HEK293 (cell line): ENCODE results near the gene RPL29.

ENCODE experiments used
- CTCF ChIA-PET: fragments of 350-600 bp; formaldehyde crosslinking; extraction: SDS; loops from one replicate; lab custom pipeline; 2021; ENCODE audit warnings: antibody characterized with exemption; lab: Yijun Ruan, JAX
- POLR2A ChIA-PET: fragments of 300-600 bp; formaldehyde crosslinking; extraction: SDS; loops from one replicate; lab custom pipeline; 2020; ENCODE audit warnings: antibody characterized with exemption, inconsistent platforms; lab: Yijun Ruan, JAX
- H3K27ac ChIP-seq: fragments of 200-500 bp; sonication (Bioruptor generic); 2 replicates; pipeline ENCODE4 v1.5.1; 2014; ENCODE audit warnings: low read depth, low read length, control low read depth, inconsistent platforms; ENCODE audit errors: extremely low read depth
- H3K36me3 ChIP-seq, 2 experiments: fragments of 200-500 bp in 1 of 2; sonication (Bioruptor generic) in 1 of 2; 1 replicate in 1 of 2; 2 replicates in 1 of 2; pipeline ENCODE4 v1.5.1; 2014 to 2017; ENCODE audit warnings: inconsistent platforms in 2 of 2, low read length in 2 of 2; ENCODE audit not compliant: control insufficient read depth in 2 of 2, insufficient read depth in 1 of 2
- H3K4me1 ChIP-seq: fragments of 200-500 bp; sonication (Bioruptor generic); 2 replicates; pipeline ENCODE4 v1.5.1; 2014; ENCODE audit warnings: mild to moderate bottlenecking, low read length, inconsistent platforms; ENCODE audit not compliant: control insufficient read depth, insufficient read depth
- H3K4me3 ChIP-seq: 2 replicates; pipeline ENCODE4 v1.5.1; 2011; ENCODE audit warnings: low read depth, mild to moderate bottlenecking, control low read depth, low read length, moderate library complexity
- H3K9me3 ChIP-seq: fragments of 200-500 bp; sonication (Bioruptor generic); 2 replicates; pipeline ENCODE4 v1.5.1; 2014; ENCODE audit warnings: low read depth, low read length, inconsistent platforms; ENCODE audit not compliant: control insufficient read depth, insufficient read depth
- GFI1B ChIP-seq: fragments of 450-650 bp; formaldehyde crosslinking; IDR thresholded peaks from 2 replicates; pipeline ENCODE4 v1.5.1; 2016; ENCODE audit warnings: missing biosample characterization, missing genetic modification characterization
- MEIS1 ChIP-seq: sonication (generic); formaldehyde crosslinking; IDR thresholded peaks from 2 replicates; pipeline ENCODE4 v1.8.1; 2022; ENCODE audit warnings: missing genetic modification reagents, mild to moderate bottlenecking, borderline replicate concordance
- SALL2 ChIP-seq: fragments of 450-650 bp; formaldehyde crosslinking; IDR thresholded peaks from 2 replicates; pipeline ENCODE4 v1.5.0; 2017; ENCODE audit warnings: missing biosample characterization, mild to moderate bottlenecking, missing genetic modification characterization, borderline replicate concordance
- TSHZ1 ChIP-seq: fragments of 450-650 bp; formaldehyde crosslinking; IDR thresholded peaks from 2 replicates; pipeline ENCODE4 v1.5.1; 2016; ENCODE audit warnings: missing biosample characterization, missing genetic modification characterization, borderline replicate concordance
- ZEB2 ChIP-seq: fragments of 450-650 bp; formaldehyde crosslinking; IDR thresholded peaks from 2 replicates; pipeline ENCODE4 v1.5.1; 2016; ENCODE audit warnings: missing biosample characterization, missing genetic modification characterization
- ZNF140 ChIP-seq: fragments of 450-650 bp; formaldehyde crosslinking; IDR thresholded peaks from 2 replicates; pipeline ENCODE4 v1.5.1; 2016; ENCODE audit warnings: missing biosample characterization, missing genetic modification characterization
- ZNF157 ChIP-seq: fragments of 450-650 bp; formaldehyde crosslinking; IDR thresholded peaks from 2 replicates; pipeline ENCODE4 v1.5.1; 2016; ENCODE audit warnings: missing biosample characterization, missing genetic modification characterization
- ZNF324 ChIP-seq: fragments of 450-650 bp; formaldehyde crosslinking; IDR thresholded peaks from 2 replicates; pipeline ENCODE4 v1.5.1; 2016; ENCODE audit warnings: missing biosample characterization, missing genetic modification characterization
- ZNF366 ChIP-seq: fragments of 450-650 bp; formaldehyde crosslinking; conservative IDR thresholded peaks from 2 replicates; pipeline ENCODE4 v1.5.1; 2016; ENCODE audit warnings: missing biosample characterization, missing genetic modification characterization
- ZNF404 ChIP-seq: fragments of 450-650 bp; formaldehyde crosslinking; IDR thresholded peaks from 2 replicates; pipeline ENCODE4 v1.5.1; 2017; ENCODE audit warnings: missing biosample characterization, missing genetic modification characterization
- ZNF549 ChIP-seq: fragments of 450-650 bp; IDR thresholded peaks from 2 replicates; pipeline ENCODE4 v1.5.1; 2018; ENCODE audit warnings: missing biosample characterization, missing genetic modification characterization, mild to moderate bottlenecking, inconsistent platforms, moderate library complexity
- ZNF558 ChIP-seq: fragments of 450-650 bp; formaldehyde crosslinking; IDR thresholded peaks from 2 replicates; pipeline ENCODE4 v1.5.1; 2016; ENCODE audit warnings: missing biosample characterization, missing genetic modification characterization
- ZNF561 ChIP-seq: fragments of 450-650 bp; IDR thresholded peaks from 2 replicates; pipeline ENCODE4 v1.5.1; 2018; ENCODE audit warnings: missing biosample characterization, missing genetic modification characterization, borderline replicate concordance
- ZNF626 ChIP-seq: fragments of 450-650 bp; sonication (Bioruptor Pico); formaldehyde crosslinking; IDR thresholded peaks from 2 replicates; pipeline ENCODE4 v1.5.1; 2018; ENCODE audit warnings: missing biosample characterization, missing genetic modification characterization, inconsistent platforms
- ZNF658 ChIP-seq: fragments of 450-650 bp; formaldehyde crosslinking; IDR thresholded peaks from 2 replicates; pipeline ENCODE4; 2016; ENCODE audit warnings: missing biosample characterization, missing genetic modification characterization
- ZNF768 ChIP-seq: fragments of 450-650 bp; formaldehyde crosslinking; IDR thresholded peaks from 2 replicates; pipeline ENCODE4 v1.5.1; 2018; ENCODE audit warnings: missing biosample characterization, mild to moderate bottlenecking, missing genetic modification characterization
- ZNF776 ChIP-seq: fragments of 450-650 bp; formaldehyde crosslinking; IDR thresholded peaks from 2 replicates; pipeline ENCODE4 v1.5.0; 2017; ENCODE audit warnings: missing biosample characterization, missing genetic modification characterization, borderline replicate concordance
- ZNF785 ChIP-seq: fragments of 450-650 bp; formaldehyde crosslinking; IDR thresholded peaks from 2 replicates; pipeline ENCODE4 v1.5.1; 2016; ENCODE audit warnings: missing biosample characterization, missing genetic modification characterization
- ZNF843 ChIP-seq: fragments of 450-650 bp; formaldehyde crosslinking; IDR thresholded peaks from 2 replicates; pipeline ENCODE4 v1.5.1; 2016; ENCODE audit warnings: missing biosample characterization, missing genetic modification characterization
- TF ChIP-seq, protein P1 (sequence below): fragments of 450-650 bp; formaldehyde crosslinking; IDR thresholded peaks from 2 replicates; pipeline ENCODE4 v1.5.1; 2017; ENCODE audit warnings: missing biosample characterization, missing genetic modification characterization
- TF ChIP-seq, protein P2 (sequence below): fragments of 450-650 bp; formaldehyde crosslinking; conservative IDR thresholded peaks from 2 replicates; pipeline ENCODE4 v1.5.1; 2016; ENCODE audit warnings: low read depth, missing biosample characterization, missing genetic modification characterization

The RPL29 gene

GRCh38 chr3:51958603-51959521 is 36.8 kb downstream of the RPL29 start:
- CTCF ChIA-PET, result interaction anchor here (1.3 to 1.4 kb wide), 2 partner anchors 15 to 17 kb away, joined by 4 read pairs; partner anchors contain the start of genes ABHD14B and RRP9
- POLR2A ChIA-PET, result no interaction called here
- no peak for TF ChIP-seq ZNF558
- TF ChIP-seq ZEB2, result no peak
- TF ChIP-seq ZNF366 (tag by site-specific recombination), result 0 out of 2 replicates have a peak, but pooled peaks have one; percentile 4

DNA sequence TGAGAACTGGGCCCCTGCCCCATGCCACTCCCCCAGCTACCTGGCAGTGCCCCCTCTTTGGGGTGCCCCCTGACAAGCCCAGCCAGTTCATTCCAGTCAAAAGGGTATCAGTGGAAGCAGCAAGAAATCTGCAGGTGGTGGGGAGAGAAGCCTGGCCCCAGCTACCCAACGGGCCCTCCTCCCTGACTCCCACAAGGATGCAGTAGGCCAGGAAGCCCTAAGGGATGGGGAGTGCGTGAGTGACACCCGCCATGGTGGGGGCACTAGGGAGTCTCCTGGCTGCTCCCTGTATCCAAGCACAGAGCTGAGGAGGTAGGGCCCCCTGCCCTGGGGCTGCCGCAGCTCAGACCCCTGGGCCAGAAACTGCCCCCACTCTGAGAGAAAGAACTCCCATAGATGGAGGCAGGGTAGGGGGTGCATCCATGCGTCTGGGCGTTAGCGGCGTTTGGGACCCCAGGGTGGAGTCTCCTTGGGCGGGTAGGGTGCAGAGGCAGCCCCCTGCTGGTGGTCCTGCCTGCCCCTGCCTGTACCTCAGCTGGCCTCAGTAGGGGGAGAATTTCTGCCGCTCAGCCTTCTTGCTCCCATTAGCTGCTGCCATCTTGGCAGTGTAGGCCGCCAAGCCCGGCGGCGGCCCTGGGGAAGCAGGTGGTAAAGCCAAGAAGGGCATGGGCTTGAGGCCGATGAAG is 38.0 kb downstream of the RPL29 start:
- Histone ChIP-seq H3K27ac (no peak overlapping the region), H3K4me3 (no peak overlapping the region), H3K4me1 (no peaks in the 10 kb centered on the region), H3K9me3 (no peaks in the 10 kb centered on the region), H3K36me3 (peaks cover 0 to 35% of the 10 kb centered on the region in 2 experiments; a peak in 1 of 3 replicates)
- ChIA-PET CTCF (interaction anchor here (1.1 to 1.2 kb wide), 2 partner anchors 15 to 16 kb away, joined by 3 to 7 read pairs; partner anchors contain the start of genes ABHD14B and PARP3), POLR2A (interaction anchor here (1.3 kb wide), 1 partner anchor 38 kb away, joined by 3 read pairs; the partner anchor contains the start of gene RPL29)
- no peak for TF ChIP-seq MEIS1 (CRISPR knock-in tag)
- TF ChIP-seq SALL2 (tag by site-specific recombination), result no peak
- TF ChIP-seq ZNF843 (tag by site-specific recombination), result no peak
- TF ChIP-seq ZNF157 (tag by site-specific recombination), result no peak
- TF ChIP-seq, protein P1, sequence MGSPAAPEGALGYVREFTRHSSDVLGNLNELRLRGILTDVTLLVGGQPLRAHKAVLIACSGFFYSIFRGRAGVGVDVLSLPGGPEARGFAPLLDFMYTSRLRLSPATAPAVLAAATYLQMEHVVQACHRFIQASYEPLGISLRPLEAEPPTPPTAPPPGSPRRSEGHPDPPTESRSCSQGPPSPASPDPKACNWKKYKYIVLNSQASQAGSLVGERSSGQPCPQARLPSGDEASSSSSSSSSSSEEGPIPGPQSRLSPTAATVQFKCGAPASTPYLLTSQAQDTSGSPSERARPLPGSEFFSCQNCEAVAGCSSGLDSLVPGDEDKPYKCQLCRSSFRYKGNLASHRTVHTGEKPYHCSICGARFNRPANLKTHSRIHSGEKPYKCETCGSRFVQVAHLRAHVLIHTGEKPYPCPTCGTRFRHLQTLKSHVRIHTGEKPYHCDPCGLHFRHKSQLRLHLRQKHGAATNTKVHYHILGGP (tag by site-specific recombination), result no peak
- TF ChIP-seq ZNF776 (tag by site-specific recombination), result no peak
- no peak for TF ChIP-seq TSHZ1 (tag by site-specific recombination)
- TF ChIP-seq ZNF404 (tag by site-specific recombination), result no peak
- TF ChIP-seq ZNF658 (tag by site-specific recombination), result no peak
- no peak for TF ChIP-seq ZNF549
- no peak for TF ChIP-seq ZNF324 (tag by site-specific recombination)
- TF ChIP-seq GFI1B, result no peak
- no peak for TF ChIP-seq ZNF140 (tag by site-specific recombination)
- TF ChIP-seq, protein P2, sequence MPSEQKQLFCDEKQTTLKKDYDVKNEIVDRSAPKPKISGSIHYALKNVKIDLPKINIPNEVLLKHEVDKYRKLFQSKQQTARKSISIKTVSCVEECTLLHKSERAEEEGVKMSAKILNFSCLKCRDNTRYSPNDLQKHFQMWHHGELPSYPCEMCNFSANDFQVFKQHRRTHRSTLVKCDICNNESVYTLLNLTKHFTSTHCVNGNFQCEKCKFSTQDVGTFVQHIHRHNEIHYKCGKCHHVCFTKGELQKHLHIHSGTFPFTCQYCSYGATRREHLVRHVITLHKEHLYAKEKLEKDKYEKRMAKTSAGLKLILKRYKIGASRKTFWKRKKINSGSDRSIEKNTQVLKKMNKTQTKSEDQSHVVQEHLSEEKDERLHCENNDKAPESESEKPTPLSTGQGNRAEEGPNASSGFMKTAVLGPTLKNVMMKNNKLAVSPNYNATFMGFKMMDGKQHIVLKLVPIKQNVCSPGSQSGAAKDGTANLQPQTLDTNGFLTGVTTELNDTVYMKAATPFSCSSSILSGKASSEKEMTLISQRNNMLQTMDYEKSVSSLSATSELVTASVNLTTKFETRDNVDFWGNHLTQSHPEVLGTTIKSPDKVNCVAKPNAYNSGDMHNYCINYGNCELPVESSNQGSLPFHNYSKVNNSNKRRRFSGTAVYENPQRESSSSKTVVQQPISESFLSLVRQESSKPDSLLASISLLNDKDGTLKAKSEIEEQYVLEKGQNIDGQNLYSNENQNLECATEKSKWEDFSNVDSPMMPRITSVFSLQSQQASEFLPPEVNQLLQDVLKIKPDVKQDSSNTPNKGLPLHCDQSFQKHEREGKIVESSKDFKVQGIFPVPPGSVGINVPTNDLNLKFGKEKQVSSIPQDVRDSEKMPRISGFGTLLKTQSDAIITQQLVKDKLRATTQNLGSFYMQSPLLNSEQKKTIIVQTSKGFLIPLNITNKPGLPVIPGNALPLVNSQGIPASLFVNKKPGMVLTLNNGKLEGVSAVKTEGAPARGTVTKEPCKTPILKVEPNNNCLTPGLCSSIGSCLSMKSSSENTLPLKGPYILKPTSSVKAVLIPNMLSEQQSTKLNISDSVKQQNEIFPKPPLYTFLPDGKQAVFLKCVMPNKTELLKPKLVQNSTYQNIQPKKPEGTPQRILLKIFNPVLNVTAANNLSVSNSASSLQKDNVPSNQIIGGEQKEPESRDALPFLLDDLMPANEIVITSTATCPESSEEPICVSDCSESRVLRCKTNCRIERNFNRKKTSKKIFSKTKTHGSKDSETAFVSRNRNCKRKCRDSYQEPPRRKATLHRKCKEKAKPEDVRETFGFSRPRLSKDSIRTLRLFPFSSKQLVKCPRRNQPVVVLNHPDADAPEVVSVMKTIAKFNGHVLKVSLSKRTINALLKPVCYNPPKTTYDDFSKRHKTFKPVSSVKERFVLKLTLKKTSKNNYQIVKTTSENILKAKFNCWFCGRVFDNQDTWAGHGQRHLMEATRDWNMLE, result no peak
- TF ChIP-seq ZNF626 (tag by site-specific recombination), result no peak
- TF ChIP-seq ZNF768, result no peak
- TF ChIP-seq ZNF785 (tag by site-specific recombination), result no peak
- no peak for TF ChIP-seq ZNF561 (tag by site-specific recombination)

More at GRCh38 chr3:51958603-51959521, 36.8 kb downstream of the RPL29 start:
- no peaks in the 10 kb centered on the region for H3K4me1 ChIP-seq
- H3K4me3 ChIP-seq, result no peak overlapping the region
- no peaks in the 10 kb centered on the region for H3K9me3 ChIP-seq
- no peak overlapping the region for H3K27ac ChIP-seq
- peaks cover 0 to 35% of the 10 kb centered on the region in 2 experiments; a peak in 1 of 3 replicates for H3K36me3 ChIP-seq
